HG02798 (cell line): ENCODE results near the gene LIPC.

Experiments used
- ATAC-seq: cut with Tn5 transposase; IDR thresholded peaks from one replicate; pipeline ENCODE4 v1.9.1; 2021; ENCODE audit warnings: mild to moderate bottlenecking; ENCODE audit not compliant: unreplicated experiment, poor library complexity

The LIPC gene

DNA sequence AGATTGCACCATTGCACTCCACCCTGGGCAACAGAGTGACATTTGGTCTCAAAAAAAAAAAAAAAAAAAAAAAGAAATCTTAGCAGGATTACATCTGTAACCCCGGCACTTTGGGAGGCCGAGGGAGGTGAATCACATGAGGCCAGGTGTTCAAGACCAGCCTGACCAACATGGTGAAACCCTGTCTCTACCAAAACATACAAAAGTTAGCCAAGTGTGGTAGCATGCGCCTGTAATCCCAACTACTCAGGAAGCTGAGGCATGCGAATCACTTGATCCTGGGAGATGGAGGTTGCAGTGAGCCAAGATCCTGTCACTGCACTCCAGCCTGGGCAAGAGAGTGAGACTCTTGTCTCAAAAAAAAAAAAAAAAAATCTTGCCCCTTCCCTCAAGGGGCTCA is 40.4 kb downstream of the LIPC start:
- no peak for ATAC-seq

DNA sequence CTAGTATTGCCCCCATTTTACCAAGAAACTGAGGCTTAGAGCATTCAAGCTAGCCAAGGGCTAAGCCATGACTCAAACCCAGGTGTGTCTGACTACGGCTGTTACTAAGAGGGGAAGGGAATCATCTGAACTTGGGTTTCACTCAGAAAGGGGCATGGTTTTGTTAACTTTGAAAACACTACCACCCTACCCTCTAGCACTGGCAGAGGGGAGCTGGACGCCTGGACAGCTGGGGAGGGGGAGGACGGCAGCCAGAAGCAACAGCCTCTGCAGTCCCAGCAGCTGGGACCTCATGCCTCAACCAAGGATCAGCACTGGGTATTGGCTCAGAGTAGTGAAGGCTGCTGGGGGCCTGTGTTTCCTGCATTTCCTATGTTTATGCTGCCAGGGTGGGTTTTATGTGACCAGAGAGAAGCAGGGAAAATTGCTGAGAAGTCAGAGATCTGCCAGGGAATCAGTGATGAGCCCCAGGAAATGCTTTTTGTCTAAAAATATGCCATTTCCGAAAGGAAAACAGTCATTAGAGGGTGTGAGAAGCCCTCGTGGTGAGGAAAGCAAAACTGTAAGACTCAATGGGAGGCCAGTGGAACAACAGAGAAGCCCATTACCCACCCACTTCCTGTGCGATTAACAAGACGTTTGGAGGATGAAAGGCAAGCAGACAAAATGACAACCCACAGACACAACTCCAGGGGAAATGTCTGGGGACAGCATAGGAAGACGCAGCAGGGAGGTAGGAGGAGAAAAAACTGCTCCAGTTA is 41.2 kb downstream of the LIPC start:
- no peak for ATAC-seq

DNA sequence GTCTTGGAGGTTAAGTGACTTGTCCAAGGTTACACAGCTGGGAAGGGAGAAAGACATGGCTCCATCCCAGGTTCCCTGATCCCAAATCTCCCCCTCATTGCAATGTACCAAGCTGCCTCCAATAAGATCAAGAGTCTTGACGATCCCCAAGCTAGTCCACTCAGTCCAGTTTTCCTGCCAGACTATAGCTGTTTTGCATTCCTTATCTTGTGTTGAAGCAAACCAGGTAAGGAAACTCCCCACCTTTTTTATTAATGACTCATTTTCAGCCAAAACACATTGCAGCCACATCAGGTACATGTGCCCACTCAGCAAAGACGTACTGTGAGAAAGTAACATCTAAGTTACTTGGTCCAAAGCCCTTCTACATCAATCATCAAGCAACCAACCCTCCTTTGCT is 41.9 kb downstream of the LIPC start:
- no peak for ATAC-seq

DNA sequence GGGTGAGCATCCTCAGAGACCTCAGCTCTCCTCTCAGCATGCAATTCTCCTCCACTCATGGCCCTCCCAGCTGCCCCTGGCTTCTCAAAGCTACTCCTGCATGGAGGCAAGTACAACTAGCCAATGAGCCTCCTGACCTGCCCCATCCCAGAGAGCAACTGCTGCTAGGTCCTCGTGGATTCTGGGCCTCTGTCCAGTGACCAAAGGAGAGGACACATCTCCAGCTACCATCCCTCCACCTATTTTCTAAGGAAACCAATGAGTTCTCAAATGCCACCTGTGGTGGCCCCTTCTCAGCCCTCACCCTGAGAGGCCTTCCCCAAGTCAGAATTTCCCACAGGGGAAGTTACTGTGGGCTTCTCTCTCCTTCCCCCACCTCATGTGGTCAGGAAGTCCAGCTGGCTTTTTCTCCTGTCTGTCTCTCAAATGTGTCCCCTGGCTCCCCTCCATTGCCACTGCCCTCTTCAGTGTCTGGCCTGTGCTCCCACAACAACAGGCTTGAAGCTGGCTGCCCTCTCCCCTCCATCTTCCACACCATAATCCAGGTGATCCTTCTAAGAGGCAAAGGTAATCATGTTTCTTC is 43.0 kb downstream of the LIPC start:
- no peak for ATAC-seq

- ATAC-seq = no peak
Measured at GRCh38 chr15:58475573-58476524, 44.1 kb downstream of the LIPC start.

- ATAC-seq = no peak
Measured at GRCh38 chr15:58476525-58477162, 44.9 kb downstream of the LIPC start.

GRCh38 chr15:58477170-58477569 is 45.4 kb downstream of the LIPC start:
- no peak for ATAC-seq

GRCh38 chr15:58478035-58478434 is 46.2 kb downstream of the LIPC start:
- ATAC-seq = no peak

- no peak for ATAC-seq
Measured at GRCh38 chr15:58478579-58478978, 46.8 kb downstream of the LIPC start.

GRCh38 chr15:58479941-58480340 is 48.1 kb downstream of the LIPC start:
- ATAC-seq = no peak

DNA sequence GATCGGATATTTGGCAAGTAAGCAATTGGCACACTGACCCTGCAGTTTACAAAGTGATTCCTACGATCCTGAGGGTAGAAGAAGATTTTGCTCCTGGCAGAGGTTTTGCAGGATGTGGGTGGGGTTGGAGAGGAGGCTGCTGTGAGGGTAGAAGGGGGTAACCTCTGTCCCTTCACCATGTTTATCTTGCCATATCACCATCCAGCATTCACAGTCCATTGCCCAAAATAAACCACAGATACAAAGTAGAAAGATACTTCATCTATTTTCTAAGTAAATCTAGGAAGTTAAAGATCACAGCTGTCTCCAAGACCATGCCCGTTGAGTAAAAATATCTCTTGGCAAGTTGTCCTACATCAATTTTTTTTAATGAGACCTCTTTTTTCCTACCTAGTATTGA is 51.6 kb downstream of the LIPC start:
- no peak for ATAC-seq

GRCh38 chr15:58484791-58485600 is 53.2 kb downstream of the LIPC start:
- no peak for ATAC-seq

DNA sequence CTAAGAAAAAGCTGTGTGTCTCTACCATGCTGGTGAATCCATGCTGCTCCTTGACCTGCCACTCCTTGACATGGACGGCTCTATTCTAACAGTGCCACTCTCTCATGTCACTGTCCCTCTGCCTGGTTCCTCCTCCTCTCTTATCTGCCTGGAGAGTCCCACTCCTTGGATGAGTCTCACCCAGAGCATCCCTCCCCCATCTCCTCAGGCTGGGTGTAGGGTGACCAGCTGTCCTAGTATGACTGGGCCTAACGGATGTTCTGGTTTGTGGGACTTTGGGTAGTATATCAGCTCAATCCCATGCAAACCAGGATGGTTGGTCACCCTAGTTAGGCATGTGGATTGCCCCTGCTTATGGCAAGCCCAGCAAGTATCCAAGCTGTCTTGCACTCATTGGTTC is 54.3 kb downstream of the LIPC start:
- ATAC-seq = no peak

GRCh38 chr15:58486564-58486963 is 54.8 kb downstream of the LIPC start:
- ATAC-seq = no peak

- no peak for ATAC-seq
Measured at GRCh38 chr15:58487041-58487723, 55.4 kb downstream of the LIPC start.

DNA sequence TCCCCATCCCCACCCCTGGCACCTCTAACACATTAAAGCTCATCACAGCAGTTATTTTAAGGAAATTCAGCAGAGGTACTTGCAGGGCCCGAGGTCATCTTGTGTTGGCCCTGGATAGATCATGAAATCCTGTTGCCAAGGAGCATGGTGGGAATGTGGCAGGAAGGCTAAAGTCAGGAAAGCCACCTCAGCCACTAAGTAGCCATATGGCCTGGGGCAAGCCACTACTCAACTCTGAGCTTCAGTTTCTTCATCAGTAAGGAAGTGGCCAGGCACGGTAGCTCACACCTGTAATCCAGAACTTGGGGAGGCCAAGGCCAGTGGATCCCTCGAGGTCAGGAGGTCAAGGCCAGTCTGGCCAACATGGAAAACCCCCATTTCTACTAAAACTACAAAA is 55.9 kb downstream of the LIPC start:
- no peak for ATAC-seq

- ATAC-seq = no peak
Measured at GRCh38 chr15:58489289-58490085, 57.7 kb downstream of the LIPC start.

DNA sequence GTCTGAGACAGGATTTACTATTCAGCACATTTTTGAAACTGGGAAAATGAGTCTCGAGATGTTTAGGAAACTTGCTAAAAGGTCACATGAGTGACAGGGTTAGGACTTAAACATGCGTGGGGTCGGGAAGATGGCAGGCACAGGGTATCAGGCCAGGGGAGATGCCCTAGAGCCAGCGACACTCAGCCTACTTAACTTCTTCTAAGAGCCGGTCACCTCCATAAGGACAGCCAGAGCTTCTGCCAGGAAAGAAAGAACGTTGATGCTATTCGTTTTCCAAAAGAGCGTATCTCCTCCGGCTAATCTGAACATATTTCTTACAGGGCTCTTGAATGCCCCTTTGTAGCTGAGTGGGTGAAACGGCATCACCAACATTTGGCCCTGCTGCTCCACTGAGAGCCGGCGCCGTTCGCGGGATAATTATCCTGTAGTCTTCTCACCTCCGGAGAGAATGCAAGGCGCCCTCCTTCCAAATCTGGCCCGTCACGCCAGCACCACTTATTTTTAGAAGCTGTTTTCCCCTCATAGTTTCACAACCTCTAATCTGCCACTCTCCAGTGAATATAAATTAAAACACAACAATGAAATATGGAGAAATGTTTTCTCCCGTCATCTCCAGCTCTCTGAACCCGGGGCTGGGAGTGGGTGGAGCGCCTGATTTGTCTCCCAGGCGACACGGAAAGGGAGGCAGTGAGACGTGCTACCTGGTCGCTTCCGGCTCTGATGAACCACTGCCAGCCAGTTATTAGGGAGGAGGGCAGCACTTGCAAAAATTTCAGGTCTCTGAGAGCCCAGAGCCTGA is 58.5 kb downstream of the LIPC start:
- ATAC-seq = no peak
